HS-27A (cell line): ENCODE data around the gene TELO2.

Source experiments
- DNase-seq: peaks from one replicate; pipeline ENCODE4 v3.0.0-alpha.2; 2012; ENCODE audit warnings: low read depth, missing footprints

TELO2 gene

DNA sequence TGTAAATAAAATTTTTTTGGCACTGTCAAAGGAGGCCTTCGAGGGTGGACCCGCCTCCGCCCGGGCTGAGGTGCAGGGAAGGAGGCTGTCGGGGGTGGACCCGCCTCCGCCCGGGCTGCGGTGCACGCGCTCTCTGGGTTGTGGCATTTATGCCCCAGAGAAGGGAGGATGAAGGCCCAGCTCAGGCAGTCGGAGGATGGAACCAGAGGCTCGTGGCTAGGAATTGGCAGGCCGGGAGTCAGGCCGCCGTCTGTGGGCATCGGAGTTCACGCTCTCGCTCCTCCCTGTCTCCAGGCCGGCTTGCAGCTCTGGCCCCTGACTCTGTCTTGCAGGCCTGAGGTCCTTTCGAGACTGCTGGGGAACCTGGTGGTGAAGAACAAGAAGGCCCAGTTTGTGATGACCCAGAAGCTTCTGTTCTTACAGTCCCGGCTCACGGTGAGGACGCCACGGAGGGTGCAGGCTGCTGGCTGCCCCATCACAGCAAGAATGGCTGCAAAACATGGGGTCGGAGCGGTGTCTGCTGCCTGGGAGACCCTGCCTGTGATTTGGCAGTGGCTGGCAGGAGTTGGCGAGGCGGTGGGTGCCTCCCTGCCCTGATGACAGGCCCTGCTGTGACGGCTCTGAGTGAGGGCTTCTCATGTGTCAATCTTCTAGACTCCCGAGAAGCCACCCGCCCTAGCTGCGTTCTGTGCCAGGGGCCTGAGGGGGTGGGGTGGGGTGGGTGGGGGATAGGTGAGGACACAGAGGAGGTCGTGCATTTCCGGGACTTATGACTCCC, 5.9 kb downstream of the TELO2 start:
- no peak for DNase-seq

- DNase-seq: no peak
Observed at GRCh38 chr16:1499756-1500464, 6.8 kb downstream of the TELO2 start.

- no peak for DNase-seq
Observed at GRCh38 chr16:1500465-1501150, 7.4 kb downstream of the TELO2 start.

GRCh38 chr16:1501630-1502029, 8.5 kb downstream of the TELO2 start:
- DNase-seq: no peak

DNA sequence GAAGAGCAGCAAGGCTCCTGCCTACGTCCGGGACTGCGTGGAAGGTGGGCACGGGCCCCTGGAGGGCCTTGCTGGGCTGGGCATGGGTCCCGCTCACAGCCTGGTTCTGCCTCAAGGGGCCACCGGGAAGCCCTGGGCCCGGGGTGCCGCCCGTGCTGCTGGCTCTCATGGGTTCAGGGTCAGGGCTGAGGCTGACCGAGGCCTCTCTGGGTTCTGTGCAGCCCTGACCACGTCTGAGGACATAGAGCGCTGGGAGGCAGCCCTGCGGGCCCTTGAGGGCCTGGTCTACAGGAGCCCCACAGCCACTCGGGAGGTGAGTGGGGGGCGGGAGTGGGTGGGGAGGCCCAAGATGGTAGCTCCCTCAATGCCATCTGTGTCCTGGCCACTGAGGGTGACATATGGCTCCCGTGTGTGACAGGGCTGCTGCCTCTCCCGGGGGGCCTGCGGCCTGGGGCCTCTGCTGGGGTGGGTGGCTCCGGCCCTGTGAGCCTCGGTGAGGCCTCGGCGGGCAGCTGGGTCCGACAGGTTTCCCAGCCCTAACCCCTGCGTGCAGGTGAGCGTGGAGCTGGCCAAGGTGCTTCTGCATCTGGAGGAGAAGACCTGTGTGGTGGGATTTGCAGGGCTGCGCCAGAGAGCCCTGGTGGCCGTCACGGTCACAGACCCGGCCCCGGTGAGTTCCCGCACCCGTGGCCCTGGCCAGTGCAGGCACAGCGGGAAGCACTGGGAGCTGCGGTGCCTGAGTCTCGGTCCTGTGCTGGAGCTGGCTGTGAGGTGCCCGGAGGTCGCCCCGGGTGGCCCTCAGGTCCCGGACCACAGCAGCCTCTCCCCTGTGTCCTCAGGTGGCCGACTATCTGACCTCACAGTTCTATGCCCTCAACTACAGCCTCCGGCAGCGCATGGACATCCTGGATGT, 9.2 kb downstream of the TELO2 start:
- DNase-seq: no peak

- DNase-seq: no peak
Observed at GRCh38 chr16:1503110-1503955, 10.2 kb downstream of the TELO2 start.

DNA sequence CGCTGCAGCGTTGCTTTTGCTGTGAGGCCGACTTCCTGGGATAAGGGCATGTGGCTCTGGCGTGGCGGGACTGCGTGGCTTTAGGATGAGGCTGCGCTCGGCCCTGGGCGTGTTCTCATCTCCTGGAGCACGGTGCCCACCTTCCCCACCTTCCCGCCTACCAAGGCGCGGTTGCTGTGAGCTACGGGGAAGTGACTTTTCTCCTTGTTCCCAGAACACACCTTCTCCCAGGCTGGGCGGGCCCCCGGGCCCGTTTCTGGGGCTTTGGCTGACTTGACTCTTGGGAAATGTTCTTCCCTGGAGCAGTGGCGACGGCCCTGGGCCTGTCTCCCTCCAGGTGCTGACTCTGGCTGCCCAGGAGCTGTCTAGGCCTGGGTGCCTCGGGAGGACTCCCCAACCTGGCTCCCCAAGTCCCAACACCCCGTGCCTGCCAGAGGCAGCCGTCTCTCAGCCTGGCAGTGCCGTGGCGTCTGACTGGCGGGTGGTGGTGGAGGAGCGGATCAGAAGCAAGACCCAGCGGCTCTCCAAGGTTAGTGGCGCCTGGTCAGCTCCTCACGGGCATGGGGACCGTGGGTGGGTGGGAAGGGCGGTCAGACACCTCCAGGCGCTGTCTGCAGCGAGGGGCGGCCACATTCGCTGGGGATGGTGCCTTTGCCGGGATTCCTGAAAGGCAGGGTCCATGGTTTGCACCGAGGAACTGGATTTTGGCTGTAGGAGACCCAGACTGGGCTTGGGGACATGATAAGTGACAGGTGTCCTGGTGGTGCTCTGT, 12.1 kb downstream of the TELO2 start:
- no peak for DNase-seq

- no peak for DNase-seq
Observed at GRCh38 chr16:1505912-1506311, 12.8 kb downstream of the TELO2 start.

DNA sequence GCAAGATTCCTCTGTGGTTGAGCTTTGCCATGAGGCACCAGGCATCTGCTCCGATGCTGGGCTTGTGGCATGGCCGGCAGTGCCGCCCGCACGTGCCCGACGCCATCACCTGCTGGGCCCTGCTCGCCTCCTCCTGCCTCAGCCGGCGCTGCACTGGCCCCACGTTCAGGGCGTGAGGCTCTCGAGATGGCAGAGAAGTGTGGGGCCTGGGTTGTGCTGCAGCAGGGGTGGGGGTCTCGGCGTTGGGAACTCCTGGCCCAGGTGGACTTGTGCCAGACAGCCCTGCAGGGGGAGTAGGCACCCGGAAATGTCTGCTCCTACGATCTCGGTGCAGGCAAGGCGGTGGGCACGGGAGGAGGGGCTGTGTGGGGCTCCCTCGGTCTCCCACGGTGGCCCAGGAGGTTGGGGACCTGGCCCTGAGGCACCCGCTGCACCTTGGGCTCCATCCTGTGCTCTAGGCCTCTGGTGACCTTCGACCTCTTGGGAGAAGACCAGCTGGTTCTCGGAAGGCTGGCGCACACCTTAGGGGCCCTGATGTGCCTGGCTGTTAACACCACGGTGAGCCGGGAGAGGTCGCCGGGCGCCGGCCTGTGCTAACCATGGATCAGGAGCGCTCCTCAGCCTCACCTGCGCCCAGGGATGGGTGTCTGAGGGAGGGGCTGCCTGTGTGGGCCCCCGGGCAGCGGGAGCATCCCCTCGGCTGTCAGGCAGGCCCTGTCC, 13.5 kb downstream of the TELO2 start:
- no peak for DNase-seq

DNA sequence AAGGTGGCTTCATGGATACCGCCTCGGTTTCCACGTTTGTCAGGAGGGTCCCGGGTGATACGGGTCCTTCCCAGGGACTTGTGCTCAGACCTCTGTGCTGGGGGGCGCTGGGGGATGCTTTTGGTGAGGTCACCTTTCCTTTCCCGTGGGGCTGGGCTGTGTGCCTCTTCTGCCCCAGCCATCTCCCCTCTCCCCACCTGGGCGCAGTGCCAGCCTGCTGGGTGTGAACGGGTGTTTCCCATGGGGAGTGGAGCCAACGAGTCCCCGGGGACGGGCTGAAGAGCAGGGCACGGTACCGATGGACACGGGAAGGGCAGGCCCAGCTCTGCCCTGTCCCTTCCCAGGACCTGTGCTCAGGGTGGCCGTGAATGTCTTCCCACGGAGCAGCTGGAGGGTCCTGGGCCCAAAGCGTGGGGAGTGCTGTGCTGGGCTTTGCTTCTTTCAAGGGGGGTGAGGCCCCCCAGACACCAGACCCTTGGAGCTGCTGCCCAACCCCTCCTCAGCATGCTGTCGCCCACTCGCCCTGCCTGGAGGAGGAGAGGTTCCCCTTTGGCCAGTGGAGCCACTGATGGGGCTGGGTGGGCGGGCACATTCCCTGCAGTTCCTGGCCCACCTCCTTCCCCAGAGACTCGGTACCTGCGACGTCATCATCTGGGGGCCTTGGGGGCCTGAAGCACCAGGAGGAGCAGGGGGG, 15.5 kb downstream of the TELO2 start:
- DNase-seq: no peak

DNA sequence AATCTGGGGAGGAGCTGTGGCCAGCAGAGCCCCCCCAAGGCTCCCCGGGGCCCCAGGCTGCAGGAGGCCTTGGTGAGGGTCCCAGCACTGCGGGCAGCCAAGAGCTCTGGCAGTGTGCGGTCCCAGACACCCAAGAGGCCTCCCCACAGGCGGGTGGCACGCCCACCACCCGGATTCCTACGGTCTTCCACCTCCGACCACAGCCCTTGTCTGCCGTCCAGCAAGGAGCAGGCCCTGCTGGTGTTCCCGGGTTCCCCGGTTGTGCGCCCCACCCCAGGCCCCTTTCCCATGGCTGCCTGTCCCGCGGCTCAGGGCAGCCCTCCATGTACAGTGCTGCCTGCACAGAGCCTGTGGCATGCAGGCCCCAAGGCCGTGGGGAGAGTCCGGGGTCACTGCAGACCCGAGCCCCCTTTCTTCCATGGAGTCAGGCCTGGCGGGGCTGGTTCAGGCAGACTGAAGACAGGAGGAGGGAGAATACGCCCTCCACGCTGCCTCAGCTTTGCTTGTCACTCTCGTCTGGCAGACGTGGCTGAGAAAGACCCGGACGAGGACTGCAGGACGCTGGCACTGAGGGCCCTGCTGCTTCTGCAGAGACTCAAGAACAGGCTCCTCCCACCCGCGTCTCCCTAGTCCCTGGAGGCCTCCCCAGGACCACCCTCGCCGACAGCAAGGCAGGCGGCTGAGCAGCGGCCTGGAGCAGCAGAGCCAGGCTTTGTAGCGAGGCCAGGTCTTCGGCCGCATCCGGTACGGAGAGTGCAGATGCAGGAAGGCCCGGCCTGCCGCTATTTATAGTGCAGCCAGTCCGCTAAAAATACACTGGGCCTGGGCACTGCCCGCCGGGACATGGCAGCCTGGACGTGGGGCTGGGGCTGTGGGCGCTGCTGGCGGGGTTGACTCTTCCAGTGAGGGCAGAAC, 16.4 kb downstream of the TELO2 start:
- DNase-seq: no peak

GRCh38 chr16:1510272-1510671, 17.1 kb downstream of the TELO2 start:
- no peak for DNase-seq

- DNase-seq: no peak
Observed at GRCh38 chr16:1510941-1511351, 17.8 kb downstream of the TELO2 start.

DNA sequence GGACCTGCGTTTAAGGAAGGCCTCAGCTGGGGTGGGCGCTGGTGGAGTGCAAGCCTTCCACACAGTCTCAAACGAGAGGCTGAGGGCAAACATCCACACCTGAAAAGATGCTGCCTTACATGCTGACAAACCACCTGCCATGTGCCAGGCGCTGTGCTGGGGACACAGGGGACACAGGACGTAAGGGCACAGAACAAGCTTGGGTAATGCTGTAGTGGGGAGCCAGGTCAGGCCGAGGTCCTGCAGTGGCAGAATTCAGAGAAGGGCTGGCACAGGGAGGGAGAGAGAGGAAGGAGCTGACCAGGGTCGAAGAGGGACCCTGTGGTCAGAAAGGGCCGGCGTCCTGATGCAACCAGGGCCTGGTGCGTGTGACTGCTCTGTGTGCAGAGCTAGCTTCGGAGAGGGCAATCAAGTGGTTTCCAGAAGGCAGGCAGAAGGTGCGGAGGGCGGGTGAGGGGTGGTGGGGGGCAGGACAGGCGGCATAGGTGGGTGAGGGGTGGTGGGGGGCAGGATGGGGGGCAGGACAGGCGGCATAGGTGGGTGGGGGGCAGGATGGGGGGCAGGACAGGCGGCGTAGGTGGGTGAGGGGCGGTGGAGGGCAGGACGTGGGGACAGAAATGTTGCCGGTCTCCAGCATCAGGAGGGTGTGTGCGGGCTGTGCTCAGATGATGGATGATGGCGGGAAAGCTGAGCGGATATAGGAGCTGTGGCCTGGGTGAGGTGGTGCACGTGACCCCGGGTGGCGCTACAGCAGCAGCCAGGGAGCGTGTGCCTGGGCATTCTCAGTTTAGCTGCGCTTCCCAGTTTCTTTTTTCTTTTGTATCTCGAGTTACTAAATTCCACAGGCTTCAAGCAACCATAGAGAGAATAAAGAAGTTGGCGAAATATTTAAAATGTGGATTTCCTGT, 18.8 kb downstream of the TELO2 start:
- no peak for DNase-seq

DNA sequence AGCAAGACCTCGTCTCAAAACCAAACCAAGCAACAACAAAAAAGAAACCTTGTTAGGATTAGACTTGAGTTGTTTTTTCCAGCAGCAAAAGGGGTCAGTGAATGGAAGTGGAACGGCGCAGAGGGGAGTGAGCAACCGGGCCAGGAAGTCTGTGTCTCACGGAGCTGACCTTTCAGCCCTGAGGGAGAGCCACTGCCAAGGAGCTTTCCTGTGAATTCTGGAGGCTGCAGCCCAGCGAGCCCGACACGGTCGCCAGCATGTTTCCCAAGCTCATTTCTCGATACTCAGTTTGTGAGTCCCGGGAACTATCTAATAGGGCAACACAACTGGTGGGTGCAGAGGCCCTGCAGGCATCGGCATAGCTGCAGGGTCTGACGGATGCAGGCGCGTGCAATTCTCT, 19.6 kb downstream of the TELO2 start:
- no peak for DNase-seq

GRCh38 chr16:1514507-1514906, 21.3 kb downstream of the TELO2 start:
- DNase-seq: no peak

- DNase-seq: no peak
Observed at GRCh38 chr16:1518626-1519135, 25.5 kb downstream of the TELO2 start.
